ENCODE measurements around the gene SMIM23.

SMIM23 gene

DNA sequence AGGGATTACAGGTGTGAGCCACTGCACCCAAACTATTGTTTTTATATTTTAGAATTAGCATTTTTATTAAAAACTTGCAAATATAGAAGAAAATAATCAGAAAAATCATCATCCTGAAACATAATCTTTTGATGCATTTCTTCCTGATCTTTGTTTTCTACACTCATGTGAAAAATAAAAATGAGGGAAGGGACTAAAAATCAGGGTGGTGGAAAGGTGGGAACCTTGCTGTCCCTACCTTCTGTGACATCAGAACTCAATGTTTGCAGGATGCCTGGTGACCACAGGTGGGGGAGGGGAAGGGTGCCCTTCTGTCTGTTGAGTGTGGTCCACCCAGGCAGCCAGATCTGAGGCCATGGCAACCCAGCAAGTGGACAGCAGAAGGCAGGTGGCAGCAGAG is at the start of gene SMIM23:
Gene SMIM23 (plus strand): TSS at position 301 of the 400 bp plus-strand sequence. CDS start 55 bp downstream, at position 356.
- no peak for DNase-seq (ENCODE audit: low read depth)
- H3K4me3 ChIP-seq (ENCODE audit: low read depth, low read length) = no peak within 1 kb of the TSS

DNA sequence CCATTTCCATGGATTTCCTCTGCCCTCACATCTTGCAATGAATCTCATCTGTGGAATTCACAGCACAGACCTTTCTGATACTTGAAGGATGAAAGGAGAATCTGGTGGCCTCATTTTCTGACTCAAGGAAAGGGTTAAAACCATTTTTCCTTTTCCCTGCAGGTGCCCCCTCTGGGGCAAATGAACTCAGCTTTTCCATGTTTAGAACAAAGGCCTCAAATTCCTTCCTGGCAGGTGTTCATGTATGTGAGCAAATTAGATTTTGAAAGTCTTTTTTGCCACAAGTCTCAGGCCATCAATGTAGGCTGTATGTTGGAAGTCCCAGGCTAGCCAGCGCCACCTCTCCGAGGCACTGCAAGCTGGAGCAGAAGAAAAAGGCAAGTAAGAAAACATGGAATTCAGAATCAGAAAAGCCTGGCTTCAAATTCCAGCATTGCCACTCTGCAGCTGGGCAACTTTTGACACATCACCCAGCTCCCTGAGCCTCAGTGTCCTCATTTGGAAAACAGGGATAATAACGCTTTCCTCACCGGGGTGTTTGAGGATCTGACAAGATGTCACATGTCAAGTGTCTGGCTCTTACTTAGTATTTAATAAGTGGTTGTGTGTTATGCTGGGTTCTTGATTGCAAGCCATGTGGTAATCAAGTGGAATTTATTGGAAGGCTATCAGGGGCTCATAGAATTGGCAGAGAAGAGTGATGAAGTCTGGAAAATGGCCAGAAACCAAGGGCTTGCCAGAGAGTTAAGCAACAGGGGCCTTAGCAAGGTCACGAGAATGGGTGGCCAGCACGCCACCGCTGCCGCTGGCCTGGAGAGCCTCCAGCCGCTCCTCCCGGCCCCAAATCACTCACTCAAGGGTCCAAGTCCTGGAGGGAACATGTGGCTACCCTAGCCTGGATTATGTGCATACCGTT is 48.4 kb upstream of the SMIM23 start:
- no peak overlapping the region for H3K4me3 ChIP-seq (ENCODE audit: low read depth, low read length)
- no peak for DNase-seq (ENCODE audit: low read depth)

DNA sequence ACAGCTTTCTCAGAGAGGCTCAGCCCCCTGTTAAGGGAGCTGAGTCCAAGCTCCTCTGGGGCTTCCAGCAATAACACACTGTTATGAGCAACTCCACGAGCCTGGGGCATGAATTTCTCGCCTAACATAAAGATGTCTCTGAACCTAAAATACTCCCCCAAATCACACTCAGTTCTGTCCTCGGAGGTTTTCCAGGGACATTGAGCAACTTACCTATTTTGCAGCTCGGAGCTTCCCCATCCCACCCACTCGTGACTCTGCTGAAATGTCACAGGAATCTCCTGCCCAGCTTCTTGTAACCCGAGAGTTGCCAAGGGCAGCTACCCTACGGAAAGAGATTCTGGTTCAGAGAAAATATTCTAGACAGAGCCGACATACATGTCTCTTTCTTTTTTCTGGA is 47.1 kb upstream of the SMIM23 start:
- H3K4me3 ChIP-seq (ENCODE audit: low read depth, low read length) = no peak overlapping the region
- DNase-seq (ENCODE audit: low read depth) = no peak

DNA sequence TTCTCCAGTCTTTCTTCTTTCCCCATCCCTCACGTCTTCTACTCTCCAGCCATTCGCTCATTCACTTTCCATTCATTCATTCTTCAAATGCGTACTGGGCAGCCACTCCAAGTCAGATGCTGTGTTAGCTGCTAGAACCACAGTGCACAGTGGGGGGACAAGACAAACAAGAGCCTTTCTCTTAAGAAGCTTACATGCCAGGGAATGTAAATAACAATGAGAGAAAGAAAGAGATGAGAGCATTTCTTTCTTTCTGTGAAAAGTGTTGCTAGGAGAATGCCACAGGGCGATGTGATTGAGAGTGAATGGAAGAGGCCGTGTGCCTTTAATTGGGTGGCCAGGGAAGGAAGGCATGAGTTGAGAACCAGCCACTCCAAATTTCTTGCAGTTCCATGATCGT is 46.3 kb upstream of the SMIM23 start:
- DNase-seq (ENCODE audit: low read depth) = no peak
- no peak overlapping the region for H3K4me3 ChIP-seq (ENCODE audit: low read depth, low read length)

DNA sequence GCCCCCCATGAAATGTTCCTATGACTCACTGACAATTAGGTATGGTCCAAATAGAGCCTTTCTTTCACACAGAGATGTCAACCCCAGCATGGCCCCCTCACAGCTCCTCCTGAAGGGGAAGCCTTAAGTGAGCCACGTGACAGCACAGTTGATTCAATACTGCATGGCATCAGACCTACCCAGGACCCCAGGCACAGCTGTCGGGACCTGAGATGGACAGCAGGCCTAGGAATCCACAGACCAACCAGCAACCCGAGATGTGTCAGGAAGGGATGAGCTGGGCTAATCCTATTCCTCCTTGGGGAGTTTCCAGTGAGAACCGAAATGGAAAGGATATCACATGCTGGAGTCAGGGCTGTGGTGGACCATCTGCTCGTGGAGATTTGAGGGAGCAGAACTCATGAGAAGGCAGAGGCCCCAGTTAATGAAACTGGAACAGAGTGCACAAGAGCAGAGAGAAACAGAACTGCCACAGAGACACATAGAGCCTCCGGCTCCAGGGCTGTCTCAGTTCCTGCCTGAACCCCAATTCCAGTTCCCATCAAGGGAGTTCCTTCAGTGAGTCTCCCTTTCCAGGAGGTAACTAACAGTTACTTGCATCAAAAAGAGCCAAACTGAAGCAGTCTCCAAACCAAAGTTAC is 42.1 kb upstream of the SMIM23 start:
- DNase-seq (ENCODE audit: low read depth) = no peak

DNA sequence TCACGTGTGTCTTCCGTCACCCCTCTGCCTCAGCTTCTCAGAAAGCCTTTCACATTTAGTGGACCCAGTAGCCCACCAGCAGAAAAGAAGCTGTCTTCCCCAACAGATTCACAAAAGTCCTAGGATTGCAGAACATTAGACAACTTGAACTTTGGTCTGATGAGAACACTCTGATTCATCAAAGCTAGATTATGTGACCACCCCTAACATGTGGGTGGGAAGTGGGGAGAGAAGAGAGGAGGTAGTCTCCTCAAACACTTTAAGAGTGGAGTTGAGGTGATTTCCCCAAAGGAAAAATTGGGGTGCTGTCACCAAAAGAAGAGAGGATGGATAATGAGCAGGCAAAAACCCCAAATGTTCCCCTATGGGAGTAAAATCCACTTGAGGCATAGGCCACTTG is 41.4 kb upstream of the SMIM23 start:
- no peak for DNase-seq (ENCODE audit: low read depth)
- H3K4me3 ChIP-seq (ENCODE audit: low read depth, low read length) = no peak overlapping the region

More for the DNA sequence above, 42.1 kb upstream of the SMIM23 start:
- no peak overlapping the region for H3K4me3 ChIP-seq (ENCODE audit: low read depth, low read length)

DNA sequence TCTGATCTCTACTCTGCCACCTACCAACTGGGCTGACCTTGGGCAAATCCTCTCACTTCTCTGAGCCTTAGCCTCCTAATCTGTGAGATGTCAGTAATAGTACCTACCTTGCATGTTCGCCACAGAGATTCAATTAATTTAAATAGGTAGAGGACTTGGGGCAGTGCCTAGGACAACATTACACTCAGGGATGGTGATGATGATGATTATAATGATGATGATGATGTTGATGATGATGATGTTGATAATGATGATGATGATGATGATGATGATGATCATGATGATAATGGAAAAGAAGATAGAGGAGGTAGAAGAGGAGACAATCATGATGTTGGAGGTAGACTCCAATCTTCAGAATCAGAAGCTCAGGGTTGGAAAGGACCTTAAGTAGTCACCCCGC is 40.7 kb upstream of the SMIM23 start:
- no peak for DNase-seq (ENCODE audit: low read depth)
- H3K4me3 ChIP-seq (ENCODE audit: low read depth, low read length) = no peak overlapping the region

DNA sequence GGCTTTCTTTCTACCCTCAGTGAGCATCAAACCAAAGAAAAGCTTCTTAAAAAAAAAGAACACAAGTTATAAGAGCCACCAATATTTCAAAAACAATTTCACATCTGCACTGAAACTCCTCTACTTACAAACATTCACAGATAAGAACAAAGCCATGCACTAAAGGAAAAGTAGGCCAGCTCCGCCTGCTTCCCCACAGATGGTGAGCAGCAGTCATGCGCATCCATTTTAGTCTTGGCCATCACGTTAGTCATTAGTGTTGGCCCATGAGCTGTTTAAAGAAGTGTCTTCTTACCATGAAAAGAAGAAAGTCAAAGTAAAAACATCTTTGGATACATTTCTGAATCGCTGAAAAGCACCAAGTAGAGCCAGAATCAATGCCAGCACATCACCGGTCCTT is 40.0 kb upstream of the SMIM23 start:
- no peak for DNase-seq (ENCODE audit: low read depth)
- H3K4me3 ChIP-seq (ENCODE audit: low read depth, low read length) = no peak overlapping the region

DNA sequence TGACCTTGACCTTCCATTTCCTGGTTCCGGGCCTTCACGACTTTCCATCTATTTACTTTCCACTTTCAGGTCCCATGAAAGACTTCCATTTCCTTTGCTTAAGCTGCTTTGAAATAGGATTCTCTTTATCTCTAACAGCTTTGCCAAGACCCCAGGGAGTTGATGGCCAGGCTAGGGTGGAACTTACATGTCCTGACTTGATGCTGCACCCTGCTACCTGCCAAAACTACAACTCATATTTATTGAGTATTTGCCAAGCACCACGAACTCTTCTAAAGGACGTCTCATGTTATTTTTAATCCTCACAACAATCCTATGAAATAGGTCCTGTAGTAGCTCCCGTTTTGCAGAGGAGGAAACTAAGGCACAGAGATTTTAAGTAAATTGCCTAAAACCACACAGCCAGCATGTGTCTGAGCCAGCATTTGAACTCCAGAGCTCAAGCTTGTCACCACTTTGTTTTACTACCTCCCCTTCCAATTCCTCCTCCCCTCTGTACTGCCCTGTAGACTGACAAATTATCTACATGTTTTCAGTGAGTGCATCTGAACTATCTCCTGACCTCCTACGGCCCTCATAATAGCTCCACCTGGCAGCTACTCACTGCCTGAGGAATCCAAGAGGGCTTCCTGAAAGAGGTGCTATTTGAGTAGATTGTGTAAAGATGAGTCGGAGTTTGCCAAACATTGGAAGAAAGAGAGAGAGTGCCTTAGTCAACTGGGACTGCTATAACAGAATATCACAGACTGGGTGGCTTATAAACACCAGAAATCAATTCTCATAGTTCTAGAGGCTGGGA is 38.4 kb upstream of the SMIM23 start:
- DNase-seq (ENCODE audit: low read depth) = no peak
- H3K4me3 ChIP-seq (ENCODE audit: low read depth, low read length) = no peak overlapping the region

DNA sequence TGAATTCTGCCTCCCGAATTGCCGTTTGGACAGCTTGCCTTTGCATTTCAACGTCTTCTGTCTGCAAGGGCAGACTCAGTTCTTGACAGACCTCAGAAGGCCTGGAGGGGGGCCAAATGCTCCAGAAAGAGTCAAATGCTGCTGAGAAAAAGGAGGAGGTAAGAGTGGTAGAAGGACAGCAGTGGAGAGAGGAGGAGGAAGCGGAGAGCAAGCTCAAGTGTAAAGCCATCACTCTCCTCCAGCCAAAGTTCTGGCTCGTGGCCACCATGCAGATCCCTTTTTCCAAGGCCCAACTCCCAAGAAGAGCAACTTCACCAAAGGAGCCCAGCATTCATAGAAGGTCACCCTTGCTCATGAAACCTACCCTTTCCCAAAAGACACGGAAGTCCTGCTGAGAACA is 36.9 kb upstream of the SMIM23 start:
- H3K4me3 ChIP-seq (ENCODE audit: low read depth, low read length) = no peak overlapping the region
- DNase-seq (ENCODE audit: low read depth) = no peak

DNA sequence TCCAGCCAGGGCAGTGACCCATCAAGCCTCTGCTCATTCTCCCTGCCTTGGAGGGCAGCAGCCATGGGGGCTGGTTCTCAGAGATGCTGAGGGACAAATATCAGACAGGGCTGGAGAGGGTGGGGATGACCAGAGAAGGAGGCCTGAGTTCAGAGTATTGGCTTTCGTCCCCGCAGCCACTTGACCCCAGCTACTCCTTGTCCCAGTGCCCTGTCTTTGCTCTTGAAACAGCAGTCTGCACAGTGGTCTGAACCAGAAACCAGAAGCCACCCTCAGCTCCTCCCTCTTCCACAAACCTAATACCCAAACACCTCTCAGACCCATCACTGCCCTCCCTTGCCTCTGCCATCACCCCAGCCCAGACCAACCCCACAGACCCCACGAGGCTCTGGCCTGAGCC is 36.3 kb upstream of the SMIM23 start:
- H3K4me3 ChIP-seq (ENCODE audit: low read depth, low read length) = no peak overlapping the region
- no peak for DNase-seq (ENCODE audit: low read depth)

DNA sequence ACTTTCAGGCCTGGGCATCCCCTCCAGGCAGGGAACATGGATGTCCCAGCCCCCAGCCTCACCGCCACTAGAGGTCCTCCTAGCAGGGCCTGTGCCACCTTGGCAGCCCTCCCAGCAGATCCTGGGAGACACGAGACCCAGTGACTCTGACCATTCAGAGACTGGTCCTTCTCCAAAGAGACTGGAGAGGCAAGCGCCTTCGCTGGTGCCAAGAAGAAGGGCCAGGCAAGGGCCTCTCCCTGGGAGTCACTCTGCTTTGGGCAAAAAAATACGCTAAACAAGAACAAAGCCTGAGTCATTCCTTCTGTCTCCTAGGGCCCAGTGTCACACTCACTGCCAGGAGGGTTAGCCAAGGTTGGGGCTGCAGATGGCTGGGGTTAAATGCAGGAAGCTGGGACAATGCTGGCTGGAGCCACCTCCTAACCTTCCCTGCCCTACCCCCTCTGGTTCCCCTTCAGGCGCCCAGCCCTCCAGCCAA is 35.3 kb upstream of the SMIM23 start:
- no peak for DNase-seq (ENCODE audit: low read depth)
- H3K4me3 ChIP-seq (ENCODE audit: low read depth, low read length) = no peak overlapping the region

DNA sequence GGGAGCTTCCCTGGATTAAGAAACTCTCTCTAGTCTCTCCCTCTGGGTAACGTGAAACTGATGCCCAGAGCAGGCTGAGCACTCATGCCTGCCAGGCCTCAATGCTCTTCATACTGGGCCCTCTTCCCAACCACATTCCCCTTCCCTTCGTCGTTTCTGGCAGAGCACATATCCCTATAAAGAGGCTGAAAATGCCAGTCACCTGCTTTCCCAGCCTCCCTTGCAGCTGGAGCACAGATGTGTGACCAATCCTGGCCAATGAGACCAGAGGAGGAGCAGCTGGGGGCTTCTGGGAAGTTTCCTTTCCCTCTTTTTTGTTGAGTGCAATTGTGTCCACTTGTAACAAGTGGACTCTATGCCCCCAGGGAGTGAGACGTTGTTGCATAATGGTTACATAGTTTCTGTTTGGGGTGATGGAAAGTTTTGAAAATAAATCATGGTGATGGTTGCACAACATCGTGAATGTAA is 30.2 kb upstream of the SMIM23 start:
- no peak for DNase-seq (ENCODE audit: low read depth)
- no peak overlapping the region for H3K4me3 ChIP-seq (ENCODE audit: low read depth, low read length)

DNA sequence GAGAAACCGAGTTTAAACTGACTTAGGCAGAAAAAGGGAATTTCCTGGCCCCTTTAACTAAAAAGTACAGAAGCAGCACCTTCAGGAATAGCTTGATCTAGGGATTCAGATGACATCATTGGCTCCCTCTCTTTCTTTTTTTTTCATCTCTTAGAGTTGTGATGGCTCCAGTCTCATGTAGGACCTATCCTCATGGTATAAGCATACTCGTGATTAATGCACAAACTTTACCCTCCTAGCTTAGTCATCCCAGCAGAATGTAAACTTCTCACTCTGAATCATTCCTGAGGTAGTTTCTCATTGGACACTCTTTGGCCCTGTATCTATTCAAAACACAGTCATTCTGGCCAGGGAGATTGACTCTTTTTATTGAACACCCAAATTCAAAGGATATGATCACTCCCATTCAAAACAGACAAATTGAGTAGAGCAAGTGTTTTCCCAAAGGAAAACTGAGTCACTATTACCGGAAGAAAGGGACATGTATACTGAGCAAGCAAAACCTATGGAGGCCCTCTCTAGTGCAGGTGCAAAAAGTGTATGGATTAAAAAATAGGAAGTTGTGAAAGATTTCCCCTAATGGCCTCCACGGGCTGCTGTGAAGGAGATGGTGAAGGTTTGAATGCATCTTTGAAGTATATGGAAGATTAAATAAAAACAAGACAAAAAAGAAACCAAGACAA is 27.6 kb upstream of the SMIM23 start:
- H3K4me3 ChIP-seq (ENCODE audit: low read depth, low read length) = no peak overlapping the region
- DNase-seq (ENCODE audit: low read depth) = peak; percentile 83

DNA sequence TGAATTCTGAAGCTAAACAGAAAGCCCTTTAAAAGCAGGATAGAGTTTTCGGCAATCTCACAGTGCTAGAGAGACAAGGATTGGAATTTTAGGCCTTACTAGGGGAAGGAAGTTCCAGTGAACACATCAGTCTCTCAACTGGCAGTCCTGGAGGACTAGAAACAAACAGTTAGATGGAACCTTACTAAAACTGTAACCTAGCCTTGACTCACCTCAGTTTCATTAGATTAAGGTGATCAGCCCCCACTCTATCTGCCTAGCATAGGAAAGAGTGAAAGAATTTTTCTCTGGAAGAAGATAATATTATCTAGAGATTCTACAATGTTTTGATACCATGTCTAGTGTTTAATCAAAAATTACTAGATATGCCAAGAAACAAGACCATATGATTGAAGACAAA is 25.8 kb upstream of the SMIM23 start:
- no peak overlapping the region for H3K4me3 ChIP-seq (ENCODE audit: low read depth, low read length)
- DNase-seq (ENCODE audit: low read depth) = no peak

DNA sequence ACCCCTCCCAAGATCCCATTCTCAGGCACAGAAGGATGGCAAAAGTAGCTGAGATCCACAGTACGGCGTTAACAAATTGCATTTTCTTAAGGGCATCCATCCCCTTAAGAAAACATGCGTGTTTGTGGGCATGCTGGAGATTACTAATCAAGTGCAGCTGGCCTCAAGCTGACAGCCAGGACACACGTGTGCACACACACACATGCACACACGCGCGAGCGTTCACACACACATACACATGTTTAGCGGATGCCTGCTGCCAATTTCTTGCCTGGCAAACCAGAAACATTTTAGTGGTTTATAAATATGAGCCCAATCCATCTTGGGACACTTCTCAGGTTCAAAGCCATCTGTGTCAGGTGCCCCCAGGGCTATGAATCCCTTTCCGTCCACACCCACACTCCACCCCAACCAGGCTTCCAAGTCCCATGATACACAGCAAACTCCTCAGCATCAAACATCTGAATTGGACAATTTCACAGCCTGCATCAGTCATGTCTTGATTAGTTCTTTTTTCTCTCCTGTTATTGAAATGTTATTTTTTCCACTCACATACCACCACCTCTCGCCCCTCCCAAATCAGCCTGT is 23.5 kb upstream of the SMIM23 start:
- H3K4me3 ChIP-seq (ENCODE audit: low read depth, low read length) = no peak overlapping the region
- DNase-seq (ENCODE audit: low read depth) = no peak

DNA sequence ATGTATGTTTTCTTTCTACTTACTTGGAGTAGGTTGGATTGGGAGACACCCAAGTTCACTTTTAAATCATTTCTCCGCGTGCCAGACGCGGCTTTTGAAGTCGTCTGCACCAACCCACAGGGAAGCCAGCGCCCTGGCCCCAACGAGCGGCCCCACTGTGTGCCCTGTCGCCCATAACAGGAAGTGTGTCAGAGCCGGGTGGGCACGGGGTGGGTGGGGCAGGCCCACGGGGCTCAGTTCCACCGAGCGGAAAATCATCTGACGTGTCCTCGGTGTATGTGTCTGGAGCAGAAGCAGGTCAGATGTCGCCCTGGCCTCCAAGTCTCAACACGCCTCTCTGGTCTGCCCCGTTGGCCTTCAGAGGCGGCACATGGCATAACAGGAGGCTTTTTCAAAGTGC is 22.7 kb upstream of the SMIM23 start:
- no peak for DNase-seq (ENCODE audit: low read depth)

DNA sequence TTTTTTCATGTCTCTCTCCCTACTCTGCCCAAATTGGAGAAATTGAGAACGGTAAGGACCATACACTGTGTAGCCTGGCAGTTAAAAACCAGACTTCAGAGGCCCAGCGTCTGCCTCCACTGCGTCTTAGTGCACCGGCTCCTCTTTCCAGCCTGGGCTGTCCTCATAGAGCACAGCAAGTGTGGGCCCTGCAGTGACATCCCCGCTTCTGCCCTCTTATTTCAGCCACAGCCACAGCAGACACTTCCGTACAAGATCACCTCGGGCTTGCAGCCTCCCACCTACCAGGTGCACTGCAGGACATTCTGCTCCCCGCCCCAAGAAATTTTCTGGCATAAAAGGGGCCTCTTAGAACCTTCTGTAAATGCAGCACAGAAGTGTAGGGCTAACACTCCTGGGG is 21.4 kb upstream of the SMIM23 start:
- no peak overlapping the region for H3K4me3 ChIP-seq (ENCODE audit: low read depth, low read length)
- DNase-seq (ENCODE audit: low read depth) = no peak

More for the DNA sequence above, 22.7 kb upstream of the SMIM23 start:
- no peak overlapping the region for H3K4me3 ChIP-seq (ENCODE audit: low read depth, low read length)

DNA sequence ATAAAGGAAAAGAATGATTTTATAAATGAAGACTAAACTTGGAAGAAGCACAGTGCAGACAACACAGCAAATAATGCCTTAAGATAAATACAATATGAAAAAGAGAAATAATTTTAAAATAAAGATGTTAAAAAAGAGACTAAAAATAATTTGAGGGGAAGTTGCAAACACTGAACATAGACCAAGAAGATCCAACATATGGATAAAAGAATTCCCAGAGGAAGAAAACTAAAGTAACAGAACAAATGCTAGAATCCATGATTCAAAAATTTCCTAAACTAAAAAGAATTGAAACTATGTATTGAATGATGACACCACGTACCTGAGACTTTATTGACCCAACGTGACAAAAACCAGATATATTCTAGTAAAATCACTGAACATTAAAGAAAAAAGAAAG is 18.7 kb upstream of the SMIM23 start:
- H3K4me3 ChIP-seq (ENCODE audit: low read depth, low read length) = no peak overlapping the region
- DNase-seq (ENCODE audit: low read depth) = no peak

Measured in skeletal muscle cell (primary cell).